RKO (cell line): ENCODE measurements around the gene AOPEP.

Experiments
- DNase-seq: peaks from one replicate; pipeline ENCODE4 v3.0.0-alpha.2; 2016; ENCODE audit warnings: low spot score

AOPEP gene

GRCh38 chr9:94760660-94761059 is 34.2 kb downstream of the AOPEP start:
- no peak for DNase-seq

GRCh38 chr9:94761481-94761880 is 35.0 kb downstream of the AOPEP start:
- DNase-seq, result no peak

- DNase-seq, result no peak
These were observed 41.0 kb downstream of the AOPEP start for GRCh38 chr9:94767331-94768072.

GRCh38 chr9:94768766-94769165 is 42.3 kb downstream of the AOPEP start:
- DNase-seq, result no peak

GRCh38 chr9:94770334-94770733 is 43.8 kb downstream of the AOPEP start:
- DNase-seq, result no peak

GRCh38 chr9:94771096-94771495 is 44.6 kb downstream of the AOPEP start:
- no peak for DNase-seq

GRCh38 chr9:94772144-94772543 is 45.6 kb downstream of the AOPEP start:
- DNase-seq, result no peak

- no peak for DNase-seq
These were observed 46.3 kb downstream of the AOPEP start for GRCh38 chr9:94772639-94773303.

- DNase-seq, result no peak
These were observed 47.2 kb downstream of the AOPEP start for GRCh38 chr9:94773655-94774054.

- DNase-seq, result no peak
These were observed 51.5 kb downstream of the AOPEP start for GRCh38 chr9:94778013-94778412.

- DNase-seq, result no peak
These were observed 52.5 kb downstream of the AOPEP start for GRCh38 chr9:94779031-94779430.

GRCh38 chr9:94779693-94780290 is 53.3 kb downstream of the AOPEP start:
- DNase-seq, result no peak

- DNase-seq, result peak; percentile 58
These were observed 54.0 kb downstream of the AOPEP start for GRCh38 chr9:94780516-94780950.

GRCh38 chr9:94782355-94783101 is 56.0 kb downstream of the AOPEP start:
- no peak for DNase-seq

GRCh38 chr9:94783102-94783682 is 56.7 kb downstream of the AOPEP start:
- peak; percentile 69 for DNase-seq

GRCh38 chr9:94783928-94784327 is 57.4 kb downstream of the AOPEP start:
- DNase-seq, result no peak

GRCh38 chr9:94785215-94786169 is 59.0 kb downstream of the AOPEP start:
- no peak for DNase-seq

GRCh38 chr9:94786586-94786985 is 60.1 kb downstream of the AOPEP start:
- DNase-seq, result no peak

GRCh38 chr9:94787266-94787665 is 60.8 kb downstream of the AOPEP start:
- DNase-seq, result no peak

GRCh38 chr9:94788570-94789105 is 62.1 kb downstream of the AOPEP start:
- no peak for DNase-seq

GRCh38 chr9:94791435-94791834 is 64.9 kb downstream of the AOPEP start:
- DNase-seq, result no peak
